T-cell (primary cell): ENCODE results near the gene PEMT. TPM values are rescaled to one million over a fixed set of nuclear protein-coding genes. Genes with fewer than 3 reads are reported as not detected.
"Not testable (repeated sequence)": the region's sequence is repeated elsewhere in the genome, so short reads cannot be mapped to it uniquely, and the experiment has no call there.

Source experiments
- ATAC-seq, 4 experiments: fragments of 200-7000 bp in 3 of 4; fragments of 150-1000 bp in 1 of 4; cut with Tn5 transposase; replicated peaks in 1 of 4; 1 replicate in 3 of 4; 2 replicates in 1 of 4; pipeline ENCODE4 v1.10.0; 2021; ENCODE audit warnings: moderate library complexity in 3 of 4, mild to moderate bottlenecking in 2 of 4, moderate number of reproducible peaks in 1 of 4
- CTCF ChIA-PET, 2 donors: fragments of 300-600 bp; sonication (Branson Sonifier 250); formaldehyde crosslinking; loops; one replicate each; lab custom pipeline; 2022; ENCODE audit warnings: antibody characterized with exemption in 2 of 2; lab: Charles Lee
- POLR2A ChIA-PET, 2 donors: fragments of 300-600 bp; sonication (Branson Sonifier 250); formaldehyde crosslinking; loops; one replicate each; lab custom pipeline; 2022; ENCODE audit warnings: antibody characterized with exemption in 2 of 2; lab: Charles Lee
- DNase-seq, 35 experiments: peaks; one replicate each; pipeline versions ENCODE4 v3.0.0 to v3.0.0-alpha.2; 2013 to 2023
- H3K27ac ChIP-seq: one replicate; pipeline ENCODE4 v1.5.1; 2013; ENCODE audit warnings: low read length
- H3K27me3 ChIP-seq, 2 experiments: replicated peaks in 1 of 2; 1 replicate in 1 of 2; 2 replicates in 1 of 2; pipeline versions ENCODE4 v1.6.1 to v1.7.0; 2013; ENCODE audit warnings: low read length in 1 of 2, mixed read lengths in 1 of 2; ENCODE audit not compliant: control insufficient read depth in 2 of 2, insufficient read depth in 2 of 2; ENCODE audit errors: extremely low read depth in 1 of 2
- H3K36me3 ChIP-seq, 2 donors: 1 replicate in 1 of 2; 2 replicates in 1 of 2; pipeline versions ENCODE4 v1.6.1 to v1.7.0; 2013; ENCODE audit warnings: low read length in 1 of 2; ENCODE audit not compliant: control insufficient read depth in 2 of 2, insufficient read depth in 1 of 2; ENCODE audit errors: extremely low read depth in 1 of 2
- H3K4me1 ChIP-seq, 2 experiments: 1 replicate in 1 of 2; 2 replicates in 1 of 2; pipeline versions ENCODE4 v1.6.1 to v1.7.0; 2013; ENCODE audit warnings: low read length in 2 of 2, mixed read lengths in 1 of 2; ENCODE audit not compliant: insufficient read depth in 2 of 2, control insufficient read depth in 1 of 2; ENCODE audit errors: extremely low read depth in 1 of 2
- H3K4me3 ChIP-seq, 2 donors: 1 replicate in 1 of 2; 2 replicates in 1 of 2; pipeline versions ENCODE4 v1.5.1 to v1.7.0; 2013; ENCODE audit warnings: mild to moderate bottlenecking in 2 of 2, low read length in 1 of 2, moderate library complexity in 1 of 2; ENCODE audit not compliant: control insufficient read depth in 1 of 2; ENCODE audit errors: extremely low read depth in 1 of 2
- H3K9me3 ChIP-seq: 2 replicates; pipeline ENCODE4 v1.7.0; 2013
- H3K27ac Mint-ChIP-seq, 2 donors: one replicate each; pipeline ENCODE4 v1.8.0; 2020 to 2021; ENCODE audit warnings: mild to moderate bottlenecking in 2 of 2, mixed read lengths in 2 of 2
- H3K27me3 Mint-ChIP-seq, 2 donors: one replicate each; pipeline ENCODE4 v1.8.0; 2021 to 2022; ENCODE audit warnings: mixed read lengths in 2 of 2
- H3K36me3 Mint-ChIP-seq: one replicate; pipeline ENCODE4 v1.8.0; 2021; ENCODE audit warnings: mixed read lengths
- H3K4me1 Mint-ChIP-seq, 3 donors: one replicate each; pipeline ENCODE4 v1.8.0; 2020 to 2022; ENCODE audit warnings: mixed read lengths in 3 of 3, mild to moderate bottlenecking in 1 of 3
- H3K4me3 Mint-ChIP-seq, 3 donors: one replicate each; pipeline ENCODE4 v1.8.0; 2020 to 2022; ENCODE audit warnings: mild to moderate bottlenecking in 3 of 3, mixed read lengths in 3 of 3, moderate library complexity in 3 of 3
- H3K9me3 Mint-ChIP-seq, 3 donors: one replicate each; pipeline ENCODE4 v1.8.0; 2020 to 2022; ENCODE audit warnings: mixed read lengths in 3 of 3
- WGBS: methylation state at CpG from one replicate; pipeline ENCODE4 v1.1.5; 2013; ENCODE audit warnings: missing lambda C conversion rate; ENCODE audit not compliant: insufficient coverage; 5-methylcytosine and 5-hydroxymethylcytosine counted together
- total RNA-seq, 35 experiments: library from RNA in 6 of 35; stranded (reverse) in 6 of 35; fragments of 120-200 nt in 1 of 35; gene quantifications; one replicate each; pipeline versions ENCODE4 v1.2.1 to v1.2.4 and lab custom pipeline; 2013 to 2026

The PEMT gene
- total RNA-seq, 5 donors from 2014 or later (not counting 1 experiment from before 2014, with no cell fraction given): 13.3 to 25.8 (median 14.6) TPM

DNA sequence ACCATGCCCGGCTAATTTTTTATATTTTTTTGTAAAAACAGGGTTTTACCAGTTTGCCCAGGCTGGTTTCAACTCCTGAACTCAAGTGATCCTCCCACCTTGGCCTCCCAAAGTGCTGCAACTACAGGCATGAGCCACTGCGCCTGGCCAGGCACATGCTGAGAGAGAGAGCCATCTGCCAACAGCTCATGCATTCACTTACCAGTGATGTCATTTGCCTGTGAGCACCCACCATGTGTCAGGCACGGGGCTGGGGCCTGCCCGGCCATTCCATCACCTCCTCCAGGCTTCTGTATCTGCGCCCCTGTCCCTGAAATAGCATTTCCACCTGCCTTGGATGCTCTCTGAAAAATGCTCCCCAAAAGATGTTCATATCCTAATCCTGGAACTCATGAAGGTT is 43.6 kb upstream of the PEMT start:
- Mint-ChIP-seq H3K9me3 (no peaks in the 10 kb centered on the region), H3K27ac (no peak overlapping the region), H3K4me1 (no peaks in the 10 kb centered on the region), H3K36me3 (no peaks in the 10 kb centered on the region), H3K4me3 (no peak overlapping the region), H3K27me3 (peaks cover 0 to 4% of the 10 kb centered on the region in 2 donors)
- H3K27me3 ChIP-seq: peaks cover 0 to 8% of the 10 kb centered on the region in 2 experiments
- ChIA-PET CTCF (no interaction called here), POLR2A (no interaction called here)
- ATAC-seq (no peak), DNase-seq (no peak)
- H3K27ac ChIP-seq: no peak overlapping the region
- 89% methylated on average over 5 of the region's 5 CpGs for WGBS
- H3K36me3 ChIP-seq: no peaks in the 10 kb centered on the region
- H3K4me3 ChIP-seq: no peak overlapping the region
- no peaks in the 10 kb centered on the region for H3K9me3 ChIP-seq
- peaks cover 0 to 4% of the 10 kb centered on the region in 2 experiments for H3K4me1 ChIP-seq

DNA sequence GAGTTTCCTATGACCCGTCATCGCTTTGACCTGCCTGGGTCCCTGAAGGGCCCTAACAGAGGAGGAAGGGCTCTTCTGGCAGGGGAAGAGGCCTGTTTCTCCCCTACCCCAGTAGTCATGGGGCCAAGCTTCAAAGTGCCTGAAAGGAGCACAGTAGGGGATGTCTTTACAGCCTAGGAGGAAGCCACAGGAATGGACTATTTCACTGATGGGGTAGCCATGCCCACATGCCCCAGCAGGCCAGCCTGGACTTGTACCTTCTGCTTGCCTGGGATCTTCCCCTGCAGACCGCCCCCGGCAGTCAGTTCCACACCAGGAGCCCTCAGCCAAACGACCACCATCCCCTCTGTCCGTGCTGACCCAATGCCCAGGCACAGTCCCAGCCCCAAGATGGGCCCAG is 41.8 kb upstream of the PEMT start:
- ChIA-PET POLR2A (no interaction called here), CTCF (interaction anchor here in 1 of 2 donors (0.7 kb wide), 1 partner anchor 9 kb away, joined by 3 read pairs; no protein-coding TSS in a partner anchor)
- DNase-seq: no peak
- Mint-ChIP-seq H3K4me1 (peaks cover 9 to 13% (median 10%) of the 10 kb centered on the region in 3 donors), H3K27ac (no peak overlapping the region), H3K36me3 (no peaks in the 10 kb centered on the region), H3K9me3 (no peaks in the 10 kb centered on the region), H3K4me3 (no peak overlapping the region), H3K27me3 (peaks cover 0 to 2% of the 10 kb centered on the region in 2 donors)
- ATAC-seq: no peak
- peaks cover 0 to 8% of the 10 kb centered on the region in 2 experiments for H3K27me3 ChIP-seq
- WGBS: 87% methylated on average over 4 of the region's 6 CpGs
- H3K4me1 ChIP-seq: peaks cover 0 to 9% of the 10 kb centered on the region in 2 experiments
- H3K9me3 ChIP-seq: no peaks in the 10 kb centered on the region
- H3K36me3 ChIP-seq: no peaks in the 10 kb centered on the region
- no peak overlapping the region for H3K27ac ChIP-seq
- no peak overlapping the region for H3K4me3 ChIP-seq

DNA sequence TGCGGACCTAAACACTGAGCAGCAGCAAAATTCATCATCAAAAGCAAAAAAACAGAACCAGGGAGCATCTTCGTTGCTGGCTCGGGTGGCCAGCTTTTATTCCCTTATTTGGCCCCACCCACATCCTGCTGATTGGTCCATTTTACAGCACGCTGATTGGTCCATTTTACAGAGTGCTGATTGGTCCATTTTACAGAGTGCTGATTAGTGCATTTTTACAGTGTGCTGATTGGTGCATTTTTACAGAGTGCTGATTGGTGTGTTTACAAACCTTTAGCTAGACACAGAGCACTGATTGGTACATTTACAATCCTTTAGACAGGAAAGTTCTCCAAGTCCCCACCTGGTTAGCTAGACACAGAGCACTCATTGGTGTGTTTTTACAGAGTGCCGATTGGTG is 41.2 kb upstream of the PEMT start:
- H3K4me3 Mint-ChIP-seq, H3K27ac ChIP-seq, H3K27ac Mint-ChIP-seq, H3K27me3 ChIP-seq, H3K36me3 Mint-ChIP-seq, ATAC-seq, H3K4me3 ChIP-seq, H3K27me3 Mint-ChIP-seq, POLR2A ChIA-PET, H3K36me3 ChIP-seq, H3K9me3 ChIP-seq, H3K9me3 Mint-ChIP-seq, DNase-seq: not testable (repeated sequence)
- peaks cover 0 to 11% of the 10 kb centered on the region in 2 experiments for H3K4me1 ChIP-seq
- 89% methylated on average over 3 of the region's 5 CpGs for WGBS
- CTCF ChIA-PET: interaction anchor here in 1 of 2 donors (0.7 kb wide), 1 partner anchor 10 kb away, joined by 3 read pairs; no protein-coding TSS in a partner anchor
- peaks cover 9 to 13% (median 10%) of the 10 kb centered on the region in 3 donors for H3K4me1 Mint-ChIP-seq

DNA sequence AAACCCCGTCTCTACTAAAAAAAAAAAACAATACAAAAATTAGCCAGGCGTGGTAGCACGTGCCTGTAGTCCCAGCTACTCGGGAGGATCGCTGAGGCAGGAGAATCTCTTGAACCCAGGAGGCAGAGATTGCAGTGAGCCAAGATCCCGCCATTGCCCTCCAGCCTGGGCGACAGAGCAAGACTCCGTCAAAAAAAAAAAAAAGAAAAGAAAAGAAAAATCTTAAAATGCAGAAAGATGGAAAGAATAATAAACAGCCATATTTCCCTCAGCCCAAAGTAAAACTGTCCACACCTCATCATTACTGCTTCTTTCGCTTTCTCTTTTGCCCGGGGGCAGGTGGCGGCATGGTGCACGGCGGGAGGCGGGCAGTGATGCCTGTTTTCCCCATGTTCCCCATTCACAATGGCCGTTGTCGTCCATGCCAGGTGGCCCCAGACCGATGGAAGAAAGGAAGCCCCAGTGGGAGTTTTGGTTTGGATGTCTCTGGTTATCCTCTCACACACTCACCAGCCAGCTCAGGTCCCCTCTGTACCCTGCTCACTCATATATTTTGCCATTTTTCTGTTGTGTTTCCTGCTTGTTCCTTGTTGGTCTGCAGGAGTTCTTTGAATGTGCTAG is 37.0 kb upstream of the PEMT start:
- H3K4me1 Mint-ChIP-seq: peaks cover 9 to 13% (median 10%) of the 10 kb centered on the region in 3 donors
- POLR2A ChIA-PET: interaction anchor here in 1 of 2 donors (0.6 kb wide), 1 partner anchor 532 kb away, joined by 3 read pairs; no protein-coding TSS in a partner anchor
- H3K27me3 Mint-ChIP-seq: no peaks in the 10 kb centered on the region
- no peaks in the 10 kb centered on the region for H3K36me3 Mint-ChIP-seq
- peak; percentile 82 to 89 (median 86) for ATAC-seq
- peaks cover 0 to 5% of the 10 kb centered on the region in 2 experiments for H3K27me3 ChIP-seq
- H3K9me3 Mint-ChIP-seq: no peaks in the 10 kb centered on the region
- no peaks in the 10 kb centered on the region for H3K36me3 ChIP-seq
- H3K9me3 ChIP-seq: no peaks in the 10 kb centered on the region
- peak overlapping the region; percentile 93 to 97 for H3K27ac Mint-ChIP-seq
- peak overlapping the region; percentile 53 to 57 for H3K4me3 ChIP-seq
- CTCF ChIA-PET: no interaction called here
- peak in 29 of 35 experiments; percentile 4 to 61 (median 15) for DNase-seq
- 17% methylated on average over 1 of the region's 17 CpGs for WGBS
- H3K4me1 ChIP-seq: peaks cover 0 to 11% of the 10 kb centered on the region in 2 experiments
- peak overlapping the region; percentile 76 for H3K27ac ChIP-seq
- peak overlapping the region; percentile 86 to 88 (median 88) for H3K4me3 Mint-ChIP-seq

DNA sequence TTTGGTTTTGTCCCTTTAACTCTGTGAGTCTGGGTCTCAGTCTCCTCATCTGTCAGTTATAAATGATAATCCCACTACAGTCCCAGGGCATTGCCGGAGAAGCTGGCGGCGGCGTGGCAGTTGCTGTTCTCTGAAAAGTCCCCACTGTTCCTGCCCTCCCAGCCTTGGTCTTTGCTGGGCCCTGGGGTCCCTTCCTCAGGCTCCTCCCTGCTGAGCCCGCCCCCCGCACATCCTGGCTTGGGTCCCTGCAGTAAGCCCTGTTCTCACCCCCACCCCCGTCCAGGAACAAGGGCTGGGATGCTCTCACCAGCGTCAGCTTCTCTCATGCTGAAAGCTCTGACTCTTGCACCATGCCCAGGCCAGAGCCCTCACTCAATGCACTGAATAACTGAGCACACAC is 35.3 kb upstream of the PEMT start:
- no peak overlapping the region for H3K27ac ChIP-seq
- H3K27me3 Mint-ChIP-seq: no peaks in the 10 kb centered on the region
- H3K4me1 ChIP-seq: peaks cover 0 to 11% of the 10 kb centered on the region in 2 experiments
- H3K36me3 ChIP-seq: no peaks in the 10 kb centered on the region
- DNase-seq (no peak), ATAC-seq (no peak)
- ChIA-PET CTCF (no interaction called here), POLR2A (no interaction called here)
- no peaks in the 10 kb centered on the region for H3K27me3 ChIP-seq
- no peaks in the 10 kb centered on the region for H3K9me3 ChIP-seq
- 91% methylated on average over 7 of the region's 8 CpGs for WGBS
- H3K27ac Mint-ChIP-seq: no peak overlapping the region
- H3K4me1 Mint-ChIP-seq: peaks cover 9 to 13% (median 10%) of the 10 kb centered on the region in 3 donors
- H3K9me3 Mint-ChIP-seq: no peaks in the 10 kb centered on the region
- no peak overlapping the region for H3K4me3 Mint-ChIP-seq
- no peaks in the 10 kb centered on the region for H3K36me3 Mint-ChIP-seq
- no peak overlapping the region for H3K4me3 ChIP-seq

DNA sequence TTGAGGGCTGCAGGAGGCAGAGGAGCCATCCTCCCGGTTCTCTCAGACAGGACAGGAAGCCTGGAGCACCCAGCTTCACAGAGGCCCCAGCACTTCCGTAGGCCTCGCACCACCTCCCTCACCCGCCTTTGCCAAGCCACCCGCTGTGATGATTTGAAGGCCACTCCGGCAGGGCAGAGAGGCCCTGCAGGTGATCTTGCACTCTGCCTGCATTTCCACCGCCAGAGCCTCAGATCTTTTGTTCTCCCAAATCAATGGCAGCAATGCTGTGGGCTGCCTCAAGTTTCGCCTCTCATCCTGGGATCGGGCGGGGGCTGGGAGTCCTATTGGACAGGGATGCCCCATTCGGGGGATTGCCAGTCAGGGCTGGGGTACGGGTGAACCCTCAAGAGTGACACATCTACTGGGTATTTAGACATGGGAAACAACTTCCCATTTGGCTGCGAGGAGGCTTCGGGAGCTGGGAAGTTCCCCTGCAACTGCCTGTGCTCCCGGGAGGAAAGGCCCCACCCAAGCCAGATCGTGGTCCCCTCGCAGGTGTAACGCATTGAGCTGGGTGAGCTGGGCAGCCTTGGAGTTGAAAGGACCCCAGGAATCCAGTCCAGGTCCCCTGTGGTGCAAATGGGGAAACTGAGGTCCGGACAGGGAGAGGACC is 34.8 kb upstream of the PEMT start:
- H3K27me3 ChIP-seq: no peaks in the 10 kb centered on the region
- 87% methylated on average over 19 of the region's 19 CpGs for WGBS
- no peak for ATAC-seq
- H3K36me3 ChIP-seq: no peaks in the 10 kb centered on the region
- no peak overlapping the region for H3K4me3 ChIP-seq
- Mint-ChIP-seq H3K36me3 (no peaks in the 10 kb centered on the region), H3K27ac (no peak overlapping the region), H3K4me1 (peaks cover 9 to 13% (median 10%) of the 10 kb centered on the region in 3 donors), H3K4me3 (no peak overlapping the region), H3K27me3 (no peaks in the 10 kb centered on the region), H3K9me3 (no peaks in the 10 kb centered on the region)
- no peak for DNase-seq
- H3K4me1 ChIP-seq: peaks cover 0 to 11% of the 10 kb centered on the region in 2 experiments
- no peaks in the 10 kb centered on the region for H3K9me3 ChIP-seq
- POLR2A ChIA-PET: no interaction called here
- CTCF ChIA-PET: no interaction called here
- H3K27ac ChIP-seq: no peak overlapping the region
